ENCODE measurements around the gene RPUSD1. TPM values are rescaled to one million over a fixed set of nuclear protein-coding genes. Genes with fewer than 3 reads are reported as not detected.

The RPUSD1 gene
- polyA plus RNA-seq, 1 donor (not counting 4 experiments of a cell fraction or from before 2014, with no cell fraction given) = 11.9 TPM

- Histone ChIP-seq H2AFZ (ENCODE audit: control insufficient read depth, low read length) (no peak overlapping the region), H3K79me2 (ENCODE audit: control insufficient read depth, insufficient read depth, low read length) (no peaks in the 10 kb centered on the region), H3K4me3 (ENCODE audit: control insufficient read depth in 2 of 3, extremely low read depth in 1 of 3, insufficient read depth in 2 of 3, low read depth in 1 of 3, low read length in 3 of 3) (no peak overlapping the region), H3K36me3 (ENCODE audit: control insufficient read depth in 2 of 2, extremely low read depth in 1 of 2, insufficient read depth in 2 of 2, low read length in 2 of 2) (no peaks in the 10 kb centered on the region), H3K27ac (ENCODE audit: control insufficient read depth, insufficient read depth, low read length) (no peak overlapping the region), H3K9me3 (ENCODE audit: control insufficient read depth, low read depth, low read length) (no peaks in the 10 kb centered on the region), H3K9ac (ENCODE audit: control insufficient read depth, extremely low read depth, insufficient read depth, low read length) (no peak overlapping the region), H4K20me1 (ENCODE audit: control insufficient read depth, extremely low read depth, insufficient read depth, low read length) (no peaks in the 10 kb centered on the region), H3K4me2 (ENCODE audit: control insufficient read depth, extremely low read depth, insufficient read depth, low read depth, low read length) (no peak overlapping the region), H3K4me1 (ENCODE audit: control insufficient read depth, extremely low read depth, insufficient read depth, low read length) (peaks cover 4% of the 10 kb centered on the region), H3K9me1 (ENCODE audit: control insufficient read depth, extremely low read depth, insufficient read depth, low read length) (no peaks in the 10 kb centered on the region), H3K27me3 (ENCODE audit: control insufficient read depth, extremely low read depth, insufficient read depth, low read length) (no peaks in the 10 kb centered on the region)
- FAIRE-seq (no peak), DNase-seq (ENCODE audit: low read depth, low spot score) (no peak)
- no peak for TF ChIP-seq EZH2 (IDR thresholded peaks at IDR 0.05; ENCODE audit: low read length)
- dilution Hi-C loops (cut with MboI; ENCODE audit: extremely low pct_ligation_motif_present, low sequenced_read_pairs) = no loop called here
Observed at GRCh38 chr16:772959-773358, 15.2 kb downstream of the RPUSD1 start.

- H3K9me1 ChIP-seq (ENCODE audit: control insufficient read depth, extremely low read depth, insufficient read depth, low read length) = no peaks in the 10 kb centered on the region
- no peak overlapping the region for H2AFZ ChIP-seq (ENCODE audit: control insufficient read depth, low read length)
- FAIRE-seq (no peak), DNase-seq (ENCODE audit: low read depth, low spot score) (no peak)
- H3K4me1 ChIP-seq (ENCODE audit: control insufficient read depth, extremely low read depth, insufficient read depth, low read length) = no peaks in the 10 kb centered on the region
- no peak overlapping the region for H3K27ac ChIP-seq (ENCODE audit: control insufficient read depth, insufficient read depth, low read length)
- TF ChIP-seq CTCF (optimal IDR thresholded peaks at IDR 0.05 in 1 of 3, IDR thresholded peaks at IDR 0.05 in 1 of 3, conservative IDR thresholded peaks at IDR 0.05 in 1 of 3; ENCODE audit: extremely low read depth in 1 of 3, insufficient read depth in 2 of 3, low read length in 3 of 3) (no peak), EZH2 (IDR thresholded peaks at IDR 0.05; ENCODE audit: low read length) (no peak)
- H3K4me3 ChIP-seq (ENCODE audit: control insufficient read depth in 2 of 3, extremely low read depth in 1 of 3, insufficient read depth in 2 of 3, low read depth in 1 of 3, low read length in 3 of 3) = no peak overlapping the region
- no peaks in the 10 kb centered on the region for H4K20me1 ChIP-seq (ENCODE audit: control insufficient read depth, extremely low read depth, insufficient read depth, low read length)
- peaks cover 3% of the 10 kb centered on the region for H3K27me3 ChIP-seq (ENCODE audit: control insufficient read depth, extremely low read depth, insufficient read depth, low read length)
- no peaks in the 10 kb centered on the region for H3K9me3 ChIP-seq (ENCODE audit: control insufficient read depth, low read depth, low read length)
- dilution Hi-C loops (cut with MboI; ENCODE audit: extremely low pct_ligation_motif_present, low sequenced_read_pairs) = no loop called here
- H3K36me3 ChIP-seq (ENCODE audit: control insufficient read depth in 2 of 2, extremely low read depth in 1 of 2, insufficient read depth in 2 of 2, low read length in 2 of 2) = no peaks in the 10 kb centered on the region
- no peak overlapping the region for H3K4me2 ChIP-seq (ENCODE audit: control insufficient read depth, extremely low read depth, insufficient read depth, low read depth, low read length)
- no peak overlapping the region for H3K9ac ChIP-seq (ENCODE audit: control insufficient read depth, extremely low read depth, insufficient read depth, low read length)
- H3K79me2 ChIP-seq (ENCODE audit: control insufficient read depth, insufficient read depth, low read length) = no peaks in the 10 kb centered on the region
Observed at GRCh38 chr16:770411-770810, 17.8 kb downstream of the RPUSD1 start.

- no peak overlapping the region for H3K27ac ChIP-seq (ENCODE audit: control insufficient read depth, insufficient read depth, low read length)
- H3K79me2 ChIP-seq (ENCODE audit: control insufficient read depth, insufficient read depth, low read length) = no peaks in the 10 kb centered on the region
- no peaks in the 10 kb centered on the region for H3K4me1 ChIP-seq (ENCODE audit: control insufficient read depth, extremely low read depth, insufficient read depth, low read length)
- H2AFZ ChIP-seq (ENCODE audit: control insufficient read depth, low read length) = no peak overlapping the region
- dilution Hi-C loops (cut with MboI; ENCODE audit: extremely low pct_ligation_motif_present, low sequenced_read_pairs) = no loop called here
- no peaks in the 10 kb centered on the region for H3K36me3 ChIP-seq (ENCODE audit: control insufficient read depth in 2 of 2, extremely low read depth in 1 of 2, insufficient read depth in 2 of 2, low read length in 2 of 2)
- no peaks in the 10 kb centered on the region for H3K9me3 ChIP-seq (ENCODE audit: control insufficient read depth, low read depth, low read length)
- peaks cover 3% of the 10 kb centered on the region for H3K27me3 ChIP-seq (ENCODE audit: control insufficient read depth, extremely low read depth, insufficient read depth, low read length)
- no peak for FAIRE-seq
- H3K9ac ChIP-seq (ENCODE audit: control insufficient read depth, extremely low read depth, insufficient read depth, low read length) = no peak overlapping the region
- no peaks in the 10 kb centered on the region for H4K20me1 ChIP-seq (ENCODE audit: control insufficient read depth, extremely low read depth, insufficient read depth, low read length)
- DNase-seq (ENCODE audit: low read depth, low spot score) = no peak
- no peaks in the 10 kb centered on the region for H3K9me1 ChIP-seq (ENCODE audit: control insufficient read depth, extremely low read depth, insufficient read depth, low read length)
- no peak overlapping the region for H3K4me2 ChIP-seq (ENCODE audit: control insufficient read depth, extremely low read depth, insufficient read depth, low read depth, low read length)
- no peak overlapping the region for H3K4me3 ChIP-seq (ENCODE audit: control insufficient read depth in 2 of 3, extremely low read depth in 1 of 3, insufficient read depth in 2 of 3, low read depth in 1 of 3, low read length in 3 of 3)
- TF ChIP-seq CTCF (optimal IDR thresholded peaks at IDR 0.05 in 1 of 3, IDR thresholded peaks at IDR 0.05 in 1 of 3, conservative IDR thresholded peaks at IDR 0.05 in 1 of 3; ENCODE audit: extremely low read depth in 1 of 3, insufficient read depth in 2 of 3, low read length in 3 of 3) (no peak), EZH2 (IDR thresholded peaks at IDR 0.05; ENCODE audit: low read length) (no peak)
Observed at GRCh38 chr16:769934-770333, 18.2 kb downstream of the RPUSD1 start.

All from keratinocyte (primary cell).